Anterior cingulate cortex (tissue), 58 donors: ENCODE results near the gene MARVELD1.

Source experiments
- DNase-seq, 58 donors: peaks; one replicate each; lab custom pipeline; 2025; lab: John Stamatoyannopoulos, UW

The MARVELD1 gene

DNA sequence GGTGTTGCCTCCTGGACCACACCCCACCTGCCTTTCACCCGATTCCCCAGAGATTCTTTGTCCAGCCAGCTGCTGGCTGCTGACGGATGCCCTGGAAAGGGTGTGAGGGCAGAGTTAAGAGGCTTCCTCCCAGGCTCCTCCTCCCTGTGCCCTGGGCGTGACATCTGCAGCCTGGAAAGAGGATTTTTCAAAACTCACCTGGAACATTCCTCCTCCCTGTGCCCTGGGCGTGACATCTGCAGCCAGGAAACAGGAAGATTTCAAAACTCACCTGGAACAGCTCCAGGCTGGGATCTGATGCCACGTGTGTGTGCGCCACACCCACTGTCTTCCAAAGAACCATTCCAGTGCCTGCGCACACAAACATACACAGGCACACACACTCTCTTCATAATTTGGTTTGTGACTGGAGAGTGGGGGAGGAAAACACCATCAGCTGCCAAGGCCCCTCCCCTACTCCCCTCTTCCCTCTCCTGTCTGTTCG is 5.2 kb downstream of the MARVELD1 start:
- peak in 3 of 58 donors; percentile 40 to 55 (median 41) for DNase-seq

DNA sequence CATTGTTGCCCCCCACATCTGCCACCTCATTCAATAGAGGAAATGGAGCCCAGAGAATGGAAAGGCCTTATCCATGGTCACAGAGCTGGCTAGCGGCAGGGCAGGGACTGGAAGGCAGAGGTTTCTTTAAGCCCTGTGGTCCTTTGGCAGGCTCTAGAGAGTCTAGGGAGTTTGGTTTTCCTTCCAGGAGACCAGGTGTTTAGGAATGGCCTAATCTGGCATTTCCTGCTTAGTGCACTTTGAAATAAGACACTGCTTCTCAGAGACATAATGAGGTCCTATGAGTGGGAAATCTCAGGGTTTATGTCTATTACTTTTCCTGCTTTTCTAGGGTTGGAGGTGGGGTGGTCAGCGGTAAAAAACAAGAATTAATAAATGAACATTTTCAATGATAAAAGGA is 6.1 kb downstream of the MARVELD1 start:
- DNase-seq: no peak

GRCh38 chr10:97721871-97722780 is 8.6 kb downstream of the MARVELD1 start:
- no peak for DNase-seq

- DNase-seq: no peak
These were observed 9.5 kb downstream of the MARVELD1 start for GRCh38 chr10:97723001-97723400.

DNA sequence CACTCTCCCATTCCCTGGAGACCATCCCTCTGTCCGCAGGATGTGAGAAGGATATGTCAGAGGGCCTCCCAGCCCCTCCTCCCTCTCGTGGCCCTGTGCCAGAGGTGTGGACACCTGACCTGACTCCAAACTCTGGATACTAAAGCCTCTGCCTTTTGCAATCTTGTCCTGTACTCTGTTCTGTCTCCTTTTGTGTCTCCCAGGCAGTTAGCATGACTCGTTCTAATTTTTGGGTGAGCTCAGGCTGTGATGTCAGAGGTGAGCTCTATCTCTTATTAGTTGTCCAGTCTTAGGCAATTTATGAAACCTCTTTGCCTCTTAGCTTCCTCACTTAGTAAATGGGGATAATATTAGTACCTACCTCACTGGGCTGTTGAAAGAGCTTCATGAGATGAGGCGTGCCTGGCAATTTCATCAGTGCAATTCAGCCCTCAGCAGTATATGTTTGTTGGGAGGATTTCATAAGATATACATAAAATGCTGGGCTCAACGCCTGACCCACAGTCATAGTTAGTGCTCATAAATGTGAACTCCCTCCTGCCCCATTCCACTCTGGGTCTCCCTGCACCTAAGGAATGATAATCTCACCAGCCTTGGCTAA is 10.9 kb downstream of the MARVELD1 start:
- no peak for DNase-seq

DNA sequence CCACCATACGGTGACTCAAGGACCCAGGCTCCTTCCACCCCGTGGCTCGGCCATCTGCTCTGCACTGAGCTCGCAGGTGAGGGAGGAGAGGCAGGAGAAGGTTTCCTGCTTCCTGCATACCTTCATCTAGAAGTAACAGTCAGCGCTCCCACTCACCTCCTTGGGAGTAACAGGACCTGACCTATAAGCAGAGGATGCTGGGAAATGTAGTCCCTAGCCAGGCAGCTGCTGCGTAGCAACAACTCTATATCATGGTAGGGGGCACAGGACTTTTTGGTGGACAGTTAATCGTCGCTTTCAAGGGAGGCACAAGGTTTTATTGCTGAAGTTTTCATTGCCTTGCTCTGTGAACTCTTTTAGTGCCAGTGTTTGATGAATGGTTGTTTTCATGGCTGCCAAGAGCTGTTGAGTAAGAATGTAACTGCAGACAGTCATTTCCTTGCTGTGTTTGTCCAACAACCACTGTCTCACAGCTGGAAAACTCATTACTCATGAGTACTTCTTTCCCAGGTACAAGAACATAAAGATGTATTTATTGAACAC is 13.2 kb downstream of the MARVELD1 start:
- DNase-seq: no peak

DNA sequence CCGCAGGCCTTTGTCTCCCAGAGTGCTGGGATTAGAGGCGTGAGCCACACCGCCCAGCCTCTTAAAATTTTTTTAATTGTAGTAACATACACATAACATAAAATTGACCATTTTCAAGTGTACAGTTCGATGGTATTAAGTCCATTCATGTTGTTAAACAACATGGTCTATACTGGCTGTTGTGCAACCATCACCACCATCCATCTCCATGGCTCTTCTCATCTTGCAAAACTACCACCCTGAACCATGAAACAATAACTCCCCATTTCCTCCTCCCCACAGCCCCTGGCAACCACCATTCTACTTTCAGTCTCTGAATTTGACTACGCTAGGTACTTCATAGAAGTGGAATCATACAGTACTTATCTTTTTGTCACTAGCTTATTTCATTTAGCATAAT is 15.5 kb downstream of the MARVELD1 start:
- no peak for DNase-seq

- peak in 51 of 58 donors; percentile 8 to 82 (median 45) for DNase-seq
These were observed 18.0 kb downstream of the MARVELD1 start for GRCh38 chr10:97731346-97732051.

- no peak for DNase-seq
These were observed 18.5 kb downstream of the MARVELD1 start for GRCh38 chr10:97732052-97732359.

GRCh38 chr10:97733256-97733655 is 19.7 kb downstream of the MARVELD1 start:
- DNase-seq: no peak

- no peak for DNase-seq
These were observed 20.5 kb downstream of the MARVELD1 start for GRCh38 chr10:97734021-97734420.

DNA sequence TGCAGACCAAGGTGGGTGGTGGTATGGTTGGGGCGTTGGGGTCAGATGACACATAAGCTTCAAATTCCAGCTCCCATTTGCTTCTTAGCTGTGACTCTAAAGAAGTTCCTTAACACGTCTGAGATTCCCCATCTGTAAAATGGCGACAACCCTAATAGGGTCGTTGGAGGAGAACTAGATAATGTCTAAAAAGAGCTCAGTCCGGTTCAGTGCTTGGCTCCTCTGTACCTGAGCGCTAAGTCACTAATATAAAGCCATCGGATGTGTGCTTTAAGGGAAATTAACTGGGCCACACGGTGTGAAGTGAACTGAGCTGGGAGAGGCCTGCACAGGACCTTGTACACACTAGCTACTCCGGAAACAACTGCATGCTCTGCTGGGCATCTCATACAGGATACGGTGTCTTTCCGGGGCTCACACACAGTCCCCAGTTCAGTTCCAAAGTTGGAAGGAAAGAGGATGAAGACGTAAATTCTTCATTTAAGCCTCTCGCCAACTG is 22.9 kb downstream of the MARVELD1 start:
- peak in 1 of 58 donors; percentile 56 for DNase-seq

DNA sequence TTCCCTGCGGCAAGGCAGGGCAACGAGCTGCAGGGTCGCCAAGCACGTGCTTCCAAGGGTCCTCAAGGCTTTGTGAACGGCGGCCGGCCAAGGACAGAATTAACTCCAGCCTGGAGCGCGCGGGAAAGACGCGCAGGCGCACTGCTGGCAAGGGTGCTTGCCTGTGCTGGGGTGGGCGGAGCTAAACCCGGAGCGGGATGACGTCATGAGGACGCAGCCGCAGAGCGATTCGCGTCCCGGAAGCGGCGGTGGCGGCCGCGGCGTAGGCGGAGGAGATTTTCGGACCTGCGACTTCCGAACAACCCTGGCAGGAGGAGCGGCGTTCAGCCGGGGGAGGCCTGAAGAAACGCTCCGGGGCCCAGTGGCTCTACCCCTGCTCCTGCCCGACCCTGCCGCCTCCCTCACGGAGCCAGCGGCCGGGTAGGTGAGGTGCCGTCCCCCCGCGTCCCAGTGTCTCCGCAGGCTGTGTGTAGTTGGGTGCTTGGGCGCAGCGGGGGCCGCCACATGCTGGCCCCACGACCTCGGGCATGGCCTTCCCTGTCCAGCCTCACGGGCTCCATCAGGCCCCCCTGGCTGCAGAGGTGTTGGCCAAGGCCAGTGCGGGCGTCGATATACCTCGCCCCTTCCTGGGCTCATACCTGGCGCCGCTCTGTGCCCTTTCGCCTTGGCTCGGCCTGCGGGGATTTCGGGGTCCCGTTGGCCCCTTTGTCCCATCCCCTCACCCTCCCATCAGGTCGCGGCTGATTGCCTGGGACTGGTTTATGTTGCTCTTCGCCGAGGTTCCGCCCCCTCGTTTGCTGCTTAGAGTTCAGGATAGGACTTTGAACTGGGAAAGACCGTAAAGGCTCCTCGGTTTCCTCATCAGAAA is 23.6 kb downstream of the MARVELD1 start, which contains the start of gene ZFYVE27:
Gene ZFYVE27 (plus strand): TSS at position 227 of the 868 bp plus-strand sequence. CDS start 1,350 bp downstream, outside the sequence.
- DNase-seq: peak; percentile 40 to 96 (median 90)

GRCh38 chr10:97737770-97738265 is 24.3 kb downstream of the MARVELD1 start:
- DNase-seq: no peak

DNA sequence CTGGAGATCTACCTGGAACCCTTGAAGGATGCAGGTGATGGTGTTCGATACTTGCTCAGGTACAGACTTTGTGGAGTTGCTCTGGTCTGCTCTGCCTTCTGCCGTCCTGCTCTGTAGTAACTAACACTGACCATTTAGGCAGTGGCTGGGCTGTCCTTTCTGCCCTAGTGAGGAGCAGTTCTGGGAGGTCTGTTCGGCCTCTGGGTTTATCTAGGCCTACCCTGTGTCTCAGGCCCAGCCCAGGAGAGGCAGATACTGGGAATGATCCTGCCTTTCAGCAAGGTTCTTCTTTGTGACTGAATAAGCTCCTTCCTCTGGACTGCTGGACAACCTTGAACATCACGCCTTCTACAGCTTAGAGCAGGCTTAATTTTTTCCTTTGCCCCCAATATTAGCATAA is 25.1 kb downstream of the MARVELD1 start:
- DNase-seq: no peak

DNA sequence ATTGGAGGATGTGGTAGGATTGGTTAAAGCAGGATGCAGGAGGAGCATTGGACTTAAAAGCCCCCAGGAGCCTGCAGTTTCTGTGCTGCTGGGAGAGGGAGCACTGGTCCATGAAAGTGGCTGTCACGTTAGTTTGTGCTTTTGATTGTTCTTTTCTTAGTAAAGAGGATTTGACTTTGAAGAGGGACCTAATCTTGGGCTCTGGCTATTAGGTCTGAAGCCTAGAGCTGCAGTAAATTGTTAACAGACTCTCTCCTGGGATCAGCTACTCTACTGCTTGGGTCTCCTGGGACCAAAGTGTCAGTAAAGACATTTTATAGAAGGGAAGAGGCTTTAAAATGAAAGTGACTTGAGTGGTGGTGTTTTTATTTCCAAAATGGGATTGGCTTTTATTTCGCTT is 27.1 kb downstream of the MARVELD1 start:
- DNase-seq: no peak

DNA sequence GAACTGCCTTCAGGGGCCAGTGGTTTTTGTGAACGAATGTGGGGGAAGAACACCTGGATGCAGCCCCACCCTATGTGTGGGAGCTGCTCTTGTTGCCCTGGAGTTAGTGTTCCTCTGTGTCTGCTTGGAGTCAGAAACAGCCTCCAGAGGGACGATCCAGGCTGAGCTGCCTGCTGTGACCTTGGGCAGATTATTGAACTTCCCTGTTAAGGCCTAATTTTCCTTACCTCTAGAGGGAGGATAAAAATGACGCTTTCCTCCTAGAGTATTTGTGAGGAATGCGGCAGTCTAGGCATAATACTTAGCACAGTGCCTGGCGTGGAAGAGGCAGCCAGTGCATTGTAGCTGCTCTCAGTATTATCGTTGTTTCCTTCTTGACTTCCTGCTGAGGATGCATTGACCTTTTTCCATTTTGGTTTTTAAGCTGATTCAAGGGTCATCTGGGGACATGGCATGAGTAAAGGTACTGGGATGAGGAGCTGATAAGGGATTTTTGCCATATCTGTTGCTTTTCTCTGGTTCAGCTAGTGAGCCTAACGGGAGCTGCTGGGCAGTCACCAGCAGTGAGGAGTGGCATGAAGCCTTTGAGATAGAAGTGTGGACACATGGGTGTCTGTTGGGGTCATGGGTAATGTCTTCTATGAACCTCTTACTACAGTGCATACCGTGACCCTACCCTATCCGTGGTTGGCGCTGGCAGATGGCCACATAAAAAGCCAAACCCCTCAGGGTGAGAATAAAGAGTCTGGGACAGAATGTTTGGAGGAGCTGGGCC is 29.8 kb downstream of the MARVELD1 start:
- no peak for DNase-seq

DNA sequence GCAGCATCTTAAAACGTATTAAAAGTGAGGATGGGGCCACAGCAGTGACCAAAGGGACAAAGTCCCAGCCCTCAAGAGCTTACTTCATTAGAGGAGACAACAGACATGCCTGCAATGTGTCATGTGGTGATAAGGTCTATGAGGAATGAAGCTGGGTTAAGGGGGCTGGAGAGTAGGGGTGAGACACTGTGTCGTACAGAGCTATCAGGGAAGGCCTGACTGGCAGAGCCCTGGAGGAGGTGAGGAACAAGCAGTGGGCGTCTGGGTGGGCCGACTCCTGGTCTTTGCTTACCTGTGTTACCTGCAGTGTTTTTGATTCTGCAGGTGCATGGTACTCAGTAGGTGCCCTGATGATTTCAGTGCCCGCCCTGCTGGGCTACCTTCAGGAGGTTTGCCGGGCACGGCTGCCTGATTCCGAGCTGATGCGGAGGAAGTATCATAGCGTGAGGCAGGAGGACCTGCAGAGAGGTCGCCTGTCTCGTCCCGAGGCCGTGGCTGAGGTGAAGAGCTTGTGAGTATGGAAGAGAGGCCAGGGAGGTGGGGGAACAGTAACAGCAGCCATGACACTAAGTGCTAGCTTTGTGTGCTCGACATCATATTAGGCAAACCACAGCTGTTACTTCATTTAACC is 31.0 kb downstream of the MARVELD1 start:
- no peak for DNase-seq
